HEK293 (cell line): Measurements from ENCODE around the gene NT5DC3.

Source experiments
- CTCF ChIP-seq: fragments of 450-650 bp; formaldehyde crosslinking; IDR thresholded peaks from 2 replicates; pipeline ENCODE4 v1.5.1; 2016; ENCODE audit warnings: missing biosample characterization, missing genetic modification characterization
- PBX3 ChIP-seq: sonication (generic); formaldehyde crosslinking; IDR thresholded peaks from 2 replicates; pipeline ENCODE4 v1.8.1; 2022; ENCODE audit warnings: mild to moderate bottlenecking, moderate library complexity, missing genetic modification reagents
- TCF7L2 ChIP-seq: IDR thresholded peaks from 2 replicates; pipeline ENCODE4 v1.6.1; 2011; ENCODE audit warnings: low read depth, mild to moderate bottlenecking, inconsistent platforms, low read length, moderate library complexity, borderline replicate concordance
- YY1 ChIP-seq: fragments of 450-650 bp; formaldehyde crosslinking; IDR thresholded peaks from 2 replicates; pipeline ENCODE4 v1.5.1; 2018; ENCODE audit warnings: missing biosample characterization, missing genetic modification characterization
- ZBTB11 ChIP-seq: fragments of 450-650 bp; formaldehyde crosslinking; conservative IDR thresholded peaks from 2 replicates; pipeline ENCODE4 v1.5.1; 2016; ENCODE audit warnings: low read depth, missing biosample characterization, missing genetic modification characterization
- ZNF157 ChIP-seq: fragments of 450-650 bp; formaldehyde crosslinking; IDR thresholded peaks from 2 replicates; pipeline ENCODE4 v1.5.1; 2016; ENCODE audit warnings: missing biosample characterization, missing genetic modification characterization
- ZNF223 ChIP-seq: fragments of 450-650 bp; formaldehyde crosslinking; IDR thresholded peaks from 2 replicates; pipeline ENCODE4 v1.5.1; 2016; ENCODE audit warnings: missing biosample characterization, missing genetic modification characterization
- ZNF433 ChIP-seq: fragments of 450-650 bp; formaldehyde crosslinking; IDR thresholded peaks from 2 replicates; pipeline ENCODE4 v1.5.1; 2016; ENCODE audit warnings: missing biosample characterization, missing genetic modification characterization, low read depth
- ZNF558 ChIP-seq: fragments of 450-650 bp; formaldehyde crosslinking; IDR thresholded peaks from 2 replicates; pipeline ENCODE4 v1.5.1; 2016; ENCODE audit warnings: missing biosample characterization, missing genetic modification characterization
- ZNF639 ChIP-seq: fragments of 450-650 bp; formaldehyde crosslinking; IDR thresholded peaks from 2 replicates; pipeline ENCODE4 v1.5.1; 2016; ENCODE audit warnings: missing biosample characterization, missing genetic modification characterization
- ZNF785 ChIP-seq: fragments of 450-650 bp; formaldehyde crosslinking; IDR thresholded peaks from 2 replicates; pipeline ENCODE4 v1.5.1; 2016; ENCODE audit warnings: missing biosample characterization, missing genetic modification characterization

- TF ChIP-seq YY1 (no peak), CTCF (tag by site-specific recombination) (no peak), TCF7L2 (no peak), ZNF157 (tag by site-specific recombination) (no peak), ZNF558 (tag by site-specific recombination) (no peak), ZNF223 (tag by site-specific recombination) (no peak), ZNF639 (tag by site-specific recombination) (no peak), PBX3 (CRISPR knock-in tag) (no peak), ZNF785 (tag by site-specific recombination) (no peak), ZNF433 (tag by site-specific recombination) (no peak), ZBTB11 (tag by site-specific recombination) (no peak)
These were observed 42.4 kb downstream of the NT5DC3 start for GRCh38 chr12:103798586-103798985.
